OCI-LY3 (cell line): ENCODE results near the gene F13A1.

ENCODE experiments used
- EZH2phosphoT487 ChIP-seq: fragments of 200-600 bp; shearing (Covaris generic); IDR thresholded peaks from 2 replicates; pipeline ENCODE4 v1.6.1; 2018; ENCODE audit warnings: antibody characterized with exemption, mixed run types, low read depth
- TF ChIP-seq, protein P1 (sequence below): fragments of 200-600, 300-600 bp; sonication (generic); IDR thresholded peaks from 2 replicates; pipeline ENCODE4 v1.5.1; 2014; ENCODE audit warnings: antibody characterized with exemption, low read length, low read depth

- TF ChIP-seq, protein P1, sequence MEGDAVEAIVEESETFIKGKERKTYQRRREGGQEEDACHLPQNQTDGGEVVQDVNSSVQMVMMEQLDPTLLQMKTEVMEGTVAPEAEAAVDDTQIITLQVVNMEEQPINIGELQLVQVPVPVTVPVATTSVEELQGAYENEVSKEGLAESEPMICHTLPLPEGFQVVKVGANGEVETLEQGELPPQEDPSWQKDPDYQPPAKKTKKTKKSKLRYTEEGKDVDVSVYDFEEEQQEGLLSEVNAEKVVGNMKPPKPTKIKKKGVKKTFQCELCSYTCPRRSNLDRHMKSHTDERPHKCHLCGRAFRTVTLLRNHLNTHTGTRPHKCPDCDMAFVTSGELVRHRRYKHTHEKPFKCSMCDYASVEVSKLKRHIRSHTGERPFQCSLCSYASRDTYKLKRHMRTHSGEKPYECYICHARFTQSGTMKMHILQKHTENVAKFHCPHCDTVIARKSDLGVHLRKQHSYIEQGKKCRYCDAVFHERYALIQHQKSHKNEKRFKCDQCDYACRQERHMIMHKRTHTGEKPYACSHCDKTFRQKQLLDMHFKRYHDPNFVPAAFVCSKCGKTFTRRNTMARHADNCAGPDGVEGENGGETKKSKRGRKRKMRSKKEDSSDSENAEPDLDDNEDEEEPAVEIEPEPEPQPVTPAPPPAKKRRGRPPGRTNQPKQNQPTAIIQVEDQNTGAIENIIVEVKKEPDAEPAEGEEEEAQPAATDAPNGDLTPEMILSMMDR, result no peak
- no peak for TF ChIP-seq EZH2phosphoT487
Measured at GRCh38 chr6:6365242-6365641, 44.8 kb upstream of the F13A1 start.
